Measurements from ENCODE around the gene CD300A. TPM values are rescaled to one million over a fixed set of nuclear protein-coding genes. Genes with fewer than 3 reads are reported as not detected.
"Not testable (repeated sequence)": the region's sequence is repeated elsewhere in the genome, so short reads cannot be mapped to it uniquely, and the experiment has no call there.

CD300A gene
- total RNA-seq, 1 donor from 2014 or later: 0.05 TPM

- not testable (repeated sequence) for DNase-seq (ENCODE audit: low read depth)
These were observed 52.1 kb downstream of the CD300A start for GRCh38 chr17:74518413-74518981.

GRCh38 chr17:74520016-74520434, 53.6 kb downstream of the CD300A start:
- DNase-seq (ENCODE audit: low read depth): no peak

- no peak for DNase-seq (ENCODE audit: low read depth)
These were observed 54.5 kb downstream of the CD300A start for GRCh38 chr17:74520790-74521480.

GRCh38 chr17:74521701-74522201, 55.3 kb downstream of the CD300A start:
- no peak for DNase-seq (ENCODE audit: low read depth)

GRCh38 chr17:74522381-74523105, 56.1 kb downstream of the CD300A start:
- DNase-seq (ENCODE audit: low read depth): no peak

GRCh38 chr17:74523308-74523707, 56.9 kb downstream of the CD300A start:
- DNase-seq (ENCODE audit: low read depth): no peak

- no peak for DNase-seq (ENCODE audit: low read depth)
These were observed 58.4 kb downstream of the CD300A start for GRCh38 chr17:74524653-74525464.

- no peak for DNase-seq (ENCODE audit: low read depth)
These were observed 59.0 kb downstream of the CD300A start for GRCh38 chr17:74525465-74525725.

- no peak for DNase-seq (ENCODE audit: low read depth)
These were observed 59.4 kb downstream of the CD300A start for GRCh38 chr17:74525781-74526288.

- no peak for DNase-seq (ENCODE audit: low read depth)
These were observed 60.2 kb downstream of the CD300A start for GRCh38 chr17:74526681-74527080.

- DNase-seq (ENCODE audit: low read depth): no peak
These were observed 60.6 kb downstream of the CD300A start for GRCh38 chr17:74527081-74527480.

- no peak for DNase-seq (ENCODE audit: low read depth)
These were observed 61.3 kb downstream of the CD300A start for GRCh38 chr17:74527756-74528155.

- DNase-seq (ENCODE audit: low read depth): no peak
These were observed 62.2 kb downstream of the CD300A start for GRCh38 chr17:74528491-74529199.

GRCh38 chr17:74529243-74529642, 62.8 kb downstream of the CD300A start:
- no peak for DNase-seq (ENCODE audit: low read depth)

- no peak for DNase-seq (ENCODE audit: low read depth)
These were observed 64.4 kb downstream of the CD300A start for GRCh38 chr17:74530831-74531150.

- no peak for DNase-seq (ENCODE audit: low read depth)
These were observed 64.9 kb downstream of the CD300A start, which contains the start of gene CD300LB for GRCh38 chr17:74531231-74531761. Gene CD300LB, minus strand, starts transcription at chr17:74531475. Its CDS starts 125 bp downstream, at chr17:74531350.

GRCh38 chr17:74532115-74532514, 65.7 kb downstream of the CD300A start:
- DNase-seq (ENCODE audit: low read depth): no peak

Data from renal cortical epithelial cell (primary cell).